ENCODE results near the gene CYP27C1.
"Not testable (repeated sequence)": the region's sequence is repeated elsewhere in the genome, so short reads cannot be mapped to it uniquely, and the experiment has no call there.

Gene CYP27C1

GRCh38 chr2:127216095-127216494, 4.0 kb downstream of the CYP27C1 start:
- H3K36me3 ChIP-seq (replicated peaks; ENCODE audit: low read depth, low read length) = no peaks in the 10 kb centered on the region
- no peak overlapping the region for H3K9ac ChIP-seq (ENCODE audit: low read length)
- TF ChIP-seq CTCF (IDR thresholded peaks at IDR 0.05; ENCODE audit: low read depth, low read length) (no peak), EZH2phosphoT487 (IDR thresholded peaks at IDR 0.05; ENCODE audit: low read depth) (no peak)
- H3K27me3 ChIP-seq (ENCODE audit: low read depth, low read length) = no peaks in the 10 kb centered on the region
- H4K20me1 ChIP-seq (ENCODE audit: insufficient read depth, low read length) = no peaks in the 10 kb centered on the region
- H2AFZ ChIP-seq (ENCODE audit: low read depth, low read length) = no peak overlapping the region
- no peak overlapping the region for H3K4me2 ChIP-seq (ENCODE audit: low read length)
- H3K4me1 ChIP-seq (ENCODE audit: low read length) = no peaks in the 10 kb centered on the region
- H3K4me3 ChIP-seq (ENCODE audit: low read length) = no peak overlapping the region
- no peaks in the 10 kb centered on the region for H3K79me2 ChIP-seq (ENCODE audit: low read length)
- H3K27ac ChIP-seq (ENCODE audit: low read length) = no peak overlapping the region
- no peaks in the 10 kb centered on the region for H3K9me3 ChIP-seq (ENCODE audit: insufficient read depth, low read length)

GRCh38 chr2:127214201-127214600, 5.9 kb downstream of the CYP27C1 start:
- H3K9me3 ChIP-seq (ENCODE audit: insufficient read depth, low read length); H4K20me1 ChIP-seq (ENCODE audit: insufficient read depth, low read length); H3K27ac ChIP-seq (ENCODE audit: low read length); H3K4me2 ChIP-seq (ENCODE audit: low read length); H3K4me3 ChIP-seq (ENCODE audit: low read length); H3K4me1 ChIP-seq (ENCODE audit: low read length); H2AFZ ChIP-seq (ENCODE audit: low read depth, low read length); H3K27me3 ChIP-seq (ENCODE audit: low read depth, low read length); H3K36me3 ChIP-seq (replicated peaks; ENCODE audit: low read depth, low read length); H3K9ac ChIP-seq (ENCODE audit: low read length); H3K79me2 ChIP-seq (ENCODE audit: low read length): not testable (repeated sequence)

DNA sequence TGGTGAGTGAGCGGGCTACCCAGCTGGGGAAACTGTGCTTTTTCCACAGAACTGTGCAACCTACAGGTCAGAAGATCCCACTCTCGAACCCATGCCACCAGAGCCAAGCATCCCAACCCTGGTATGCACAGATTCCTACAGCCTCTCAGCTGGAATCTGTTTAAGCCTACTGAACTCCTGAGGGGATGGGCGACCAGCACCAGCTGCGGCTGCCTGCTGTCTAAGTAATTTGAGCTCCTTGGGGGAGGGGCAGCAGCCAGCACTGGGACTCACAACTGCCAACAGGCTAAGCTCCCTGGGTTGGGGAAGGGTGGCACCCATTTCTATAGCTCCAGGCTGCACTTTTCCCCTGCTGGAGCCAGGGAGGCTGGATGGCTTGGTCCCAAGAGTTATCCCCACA, 11.8 kb downstream of the CYP27C1 start:
- Histone ChIP-seq H3K27ac (ENCODE audit: low read length) (no peak overlapping the region), H3K9ac (ENCODE audit: low read length) (no peak overlapping the region), H3K36me3 (replicated peaks; ENCODE audit: low read depth, low read length) (no peaks in the 10 kb centered on the region), H3K27me3 (ENCODE audit: low read depth, low read length) (no peaks in the 10 kb centered on the region), H3K4me3 (ENCODE audit: low read length) (no peak overlapping the region), H2AFZ (ENCODE audit: low read depth, low read length) (no peak overlapping the region), H3K4me1 (ENCODE audit: low read length) (no peaks in the 10 kb centered on the region), H4K20me1 (ENCODE audit: insufficient read depth, low read length) (no peaks in the 10 kb centered on the region), H3K79me2 (ENCODE audit: low read length) (no peaks in the 10 kb centered on the region), H3K4me2 (ENCODE audit: low read length) (no peak overlapping the region), H3K9me3 (ENCODE audit: insufficient read depth, low read length) (no peaks in the 10 kb centered on the region)
- TF ChIP-seq CTCF (IDR thresholded peaks at IDR 0.05; ENCODE audit: low read depth, low read length) = no peak
- TF ChIP-seq EZH2phosphoT487 (IDR thresholded peaks at IDR 0.05; ENCODE audit: low read depth) = no peak

DNA sequence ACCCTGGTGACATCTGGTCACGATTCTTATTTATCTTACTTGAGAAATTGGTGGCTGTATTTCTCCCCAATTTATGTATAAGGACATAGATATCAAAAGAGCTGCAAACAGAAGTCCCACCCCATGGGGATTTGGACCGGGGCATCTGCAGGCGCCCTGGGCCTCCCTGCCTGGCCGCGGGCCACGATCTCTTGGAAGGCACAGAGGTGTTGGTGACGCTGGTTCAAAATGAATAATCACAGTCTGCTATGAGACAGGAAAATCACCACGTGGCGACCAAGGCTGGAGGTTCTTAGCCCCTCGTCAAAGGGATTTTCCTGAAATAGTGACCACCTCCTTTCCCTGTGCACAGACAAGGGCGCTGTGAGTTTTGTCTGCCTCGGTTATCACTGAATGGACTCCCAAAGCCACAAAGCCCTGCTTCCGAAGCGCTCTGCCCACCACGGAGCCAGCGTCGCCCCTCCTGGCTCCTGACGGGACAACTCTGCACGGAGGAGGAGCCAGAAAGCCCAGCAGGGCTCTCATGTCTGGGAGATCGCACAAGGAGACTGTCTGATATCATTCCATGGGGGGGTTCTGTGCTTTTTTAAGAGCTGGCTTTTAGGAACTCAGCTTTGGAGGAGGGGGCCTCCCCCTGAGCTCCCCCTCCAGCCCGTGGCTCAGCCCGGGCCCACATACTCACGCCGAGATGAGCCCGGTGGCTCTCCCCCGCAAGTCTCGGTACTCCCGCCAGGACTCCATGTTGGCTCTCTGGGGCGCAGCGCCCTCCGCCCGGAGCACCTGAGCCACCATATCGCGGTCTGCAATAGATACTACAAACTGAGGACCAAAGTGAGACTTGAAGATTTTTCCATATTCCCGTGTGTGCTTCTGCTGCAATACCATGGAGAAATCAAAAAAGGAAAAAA, 14.6 kb downstream of the CYP27C1 start:
- Histone ChIP-seq H3K4me1 (ENCODE audit: low read length) (no peaks in the 10 kb centered on the region), H3K27ac (ENCODE audit: low read length) (no peak overlapping the region), H3K79me2 (ENCODE audit: low read length) (no peaks in the 10 kb centered on the region), H2AFZ (ENCODE audit: low read depth, low read length) (no peak overlapping the region), H3K9me3 (ENCODE audit: insufficient read depth, low read length) (no peaks in the 10 kb centered on the region), H3K4me2 (ENCODE audit: low read length) (no peak overlapping the region), H3K36me3 (replicated peaks; ENCODE audit: low read depth, low read length) (no peaks in the 10 kb centered on the region), H3K27me3 (ENCODE audit: low read depth, low read length) (no peaks in the 10 kb centered on the region), H3K9ac (ENCODE audit: low read length) (no peak overlapping the region), H4K20me1 (ENCODE audit: insufficient read depth, low read length) (no peaks in the 10 kb centered on the region), H3K4me3 (ENCODE audit: low read length) (no peak overlapping the region)
- TF ChIP-seq EZH2phosphoT487 (IDR thresholded peaks at IDR 0.05; ENCODE audit: low read depth) (no peak), CTCF (IDR thresholded peaks at IDR 0.05; ENCODE audit: low read depth, low read length) (no peak)
